GDM1 (cell line): Measurements from ENCODE around the gene GJC1.
A peak's percentile ranks its signal among the peaks of the same experiment; 100 is the strongest.

Experiments
- DNase-seq: peaks from one replicate; lab custom pipeline; 2025; lab: John Stamatoyannopoulos, UW

GJC1 gene

GRCh38 chr17:44829523-44830358, at the start of gene GJC1:
GJC1 (minus strand) TSS chr17:44830287; CDS start chr17:44805817, 24,470 bp downstream.
- DNase-seq, result no peak

GRCh38 chr17:44879376-44879775, 49.3 kb upstream of the GJC1 start:
- DNase-seq, result no peak

GRCh38 chr17:44878627-44879221, 48.6 kb upstream of the GJC1 start:
- no peak for DNase-seq

- no peak for DNase-seq
Observed at GRCh38 chr17:44877121-44877520, 47.0 kb upstream of the GJC1 start.

- no peak for DNase-seq
Observed at GRCh38 chr17:44875761-44876160, 45.7 kb upstream of the GJC1 start.

GRCh38 chr17:44872131-44872768, 42.2 kb upstream of the GJC1 start:
- no peak for DNase-seq

GRCh38 chr17:44871556-44871955, 41.5 kb upstream of the GJC1 start:
- no peak for DNase-seq

GRCh38 chr17:44867841-44868240, 37.8 kb upstream of the GJC1 start:
- DNase-seq, result no peak

GRCh38 chr17:44865931-44866330, 35.8 kb upstream of the GJC1 start:
- no peak for DNase-seq

- DNase-seq, result peak; percentile 17
Observed at GRCh38 chr17:44865231-44865660, 35.2 kb upstream of the GJC1 start.

GRCh38 chr17:44864831-44865230, 34.7 kb upstream of the GJC1 start:
- DNase-seq, result no peak

GRCh38 chr17:44863061-44863918, 33.2 kb upstream of the GJC1 start:
- DNase-seq, result no peak

GRCh38 chr17:44862278-44862914, 32.3 kb upstream of the GJC1 start:
- no peak for DNase-seq

- no peak for DNase-seq
Observed at GRCh38 chr17:44859701-44860100, 29.6 kb upstream of the GJC1 start.

- DNase-seq, result no peak
Observed at GRCh38 chr17:44854192-44854591, 24.1 kb upstream of the GJC1 start.

GRCh38 chr17:44850612-44851011, 20.5 kb upstream of the GJC1 start:
- DNase-seq, result no peak

GRCh38 chr17:44850025-44850424, 19.9 kb upstream of the GJC1 start:
- DNase-seq, result no peak

GRCh38 chr17:44848961-44849489, 18.9 kb upstream of the GJC1 start:
- no peak for DNase-seq

- DNase-seq, result no peak
Observed at GRCh38 chr17:44848257-44848795, 18.2 kb upstream of the GJC1 start.

- DNase-seq, result no peak
Observed at GRCh38 chr17:44847586-44847985, 17.5 kb upstream of the GJC1 start, which contains the start of gene HIGD1B. HIGD1B (plus strand) TSS chr17:44847883; CDS start chr17:44848153, 270 bp downstream.

GRCh38 chr17:44846206-44846605, 16.1 kb upstream of the GJC1 start:
- DNase-seq, result no peak
